Measurements from ENCODE around the gene TBCB.

GRCh38 chr19:36079389-36079945 lies 35.8 kb upstream of the TBCB start:
- no peak for TF ChIP-seq CTCF (IDR thresholded peaks at IDR 0.05)
- TF ChIP-seq POLR2A (IDR thresholded peaks at IDR 0.05) = no peak
- no peak for TF ChIP-seq POLR2AphosphoS5 (IDR thresholded peaks at IDR 0.05)
- TF ChIP-seq EP300 (IDR thresholded peaks at IDR 0.05) = no peak
